NOMO-1 (cell line): ENCODE measurements around the gene MRPS31.
"Not testable (repeated sequence)": the region's sequence is repeated elsewhere in the genome, so short reads cannot be mapped to it uniquely, and the experiment has no call there.

Experiments used
- DNase-seq, 2 experiments: peaks; one replicate each; lab custom pipeline; 2025; ENCODE audit not compliant: unreplicated experiment in 2 of 2; lab: John Stamatoyannopoulos, UW

MRPS31 gene

GRCh38 chr13:40790154-40790616 lies 19.2 kb upstream of the MRPS31 start:
- DNase-seq = no peak

GRCh38 chr13:40789275-40790153 lies 18.5 kb upstream of the MRPS31 start, which contains the start of gene SLC25A15:
Gene SLC25A15, plus strand, starts transcription at chr13:40789611. Its CDS starts 3,616 bp downstream, at chr13:40793227.
- DNase-seq = peak; percentile 82 to 91

GRCh38 chr13:40788540-40789274 lies 17.7 kb upstream of the MRPS31 start:
- not testable (repeated sequence) for DNase-seq

- DNase-seq = no peak
Measured at GRCh38 chr13:40787062-40787461, 16.1 kb upstream of the MRPS31 start.

- no peak for DNase-seq
Measured at GRCh38 chr13:40786568-40786996, 15.6 kb upstream of the MRPS31 start.

- no peak for DNase-seq
Measured at GRCh38 chr13:40784540-40784939, 13.6 kb upstream of the MRPS31 start.

- DNase-seq = not testable (repeated sequence)
Measured at GRCh38 chr13:40782971-40783370, 12.0 kb upstream of the MRPS31 start.

GRCh38 chr13:40781717-40782116 lies 10.7 kb upstream of the MRPS31 start:
- peak; percentile 73 to 81 for DNase-seq

- peak in 1 of 2 experiments; percentile 11 for DNase-seq
Measured at GRCh38 chr13:40780822-40781401, 9.9 kb upstream of the MRPS31 start.

- no peak for DNase-seq
Measured at GRCh38 chr13:40779796-40780285, 8.9 kb upstream of the MRPS31 start.

GRCh38 chr13:40779049-40779448 lies 8.1 kb upstream of the MRPS31 start:
- DNase-seq = no peak

GRCh38 chr13:40777809-40778175 lies 6.8 kb upstream of the MRPS31 start:
- DNase-seq = no peak

GRCh38 chr13:40777166-40777808 lies 6.3 kb upstream of the MRPS31 start:
- DNase-seq = peak; percentile 53 to 81

- DNase-seq = peak; percentile 89 to 92
Measured at GRCh38 chr13:40776681-40777165, 5.7 kb upstream of the MRPS31 start.

GRCh38 chr13:40776232-40776631 lies 5.2 kb upstream of the MRPS31 start:
- no peak for DNase-seq

GRCh38 chr13:40774672-40775071 lies 3.7 kb upstream of the MRPS31 start:
- no peak for DNase-seq

GRCh38 chr13:40772765-40773473 lies 1.9 kb upstream of the MRPS31 start:
- DNase-seq = no peak

- DNase-seq = no peak
Measured at GRCh38 chr13:40770609-40770933, 419 bp downstream of the MRPS31 start.

- no peak for DNase-seq
Measured at GRCh38 chr13:40769970-40770369, 1.0 kb downstream of the MRPS31 start.

- DNase-seq = no peak
Measured at GRCh38 chr13:40765602-40766001, 5.4 kb downstream of the MRPS31 start.
